NOMO-1 (cell line): Measurements from ENCODE around the gene TGIF2.
"Not testable (repeated sequence)": the region's sequence is repeated elsewhere in the genome, so short reads cannot be mapped to it uniquely, and the experiment has no call there.

Source experiments
- DNase-seq, 2 experiments: peaks; one replicate each; lab custom pipeline; 2025; ENCODE audit not compliant: unreplicated experiment in 2 of 2; lab: John Stamatoyannopoulos, UW

Gene TGIF2

GRCh38 chr20:36546111-36546736, 27.2 kb upstream of the TGIF2 start:
- DNase-seq = no peak

- no peak for DNase-seq
Measured at GRCh38 chr20:36547186-36548005, 26.0 kb upstream of the TGIF2 start.

- DNase-seq = no peak
Measured at GRCh38 chr20:36548006-36548315, 25.4 kb upstream of the TGIF2 start.

GRCh38 chr20:36548704-36549627, 24.4 kb upstream of the TGIF2 start:
- no peak for DNase-seq

GRCh38 chr20:36549628-36549941, 23.8 kb upstream of the TGIF2 start:
- DNase-seq = no peak

GRCh38 chr20:36549942-36550789, 23.2 kb upstream of the TGIF2 start:
- DNase-seq = no peak

GRCh38 chr20:36550790-36551299, 22.6 kb upstream of the TGIF2 start:
- no peak for DNase-seq

GRCh38 chr20:36555248-36555647, 18.1 kb upstream of the TGIF2 start:
- DNase-seq = no peak

- no peak for DNase-seq
Measured at GRCh38 chr20:36562724-36563123, 10.7 kb upstream of the TGIF2 start.

GRCh38 chr20:36563374-36563773, 10.0 kb upstream of the TGIF2 start:
- DNase-seq = no peak

- DNase-seq = not testable (repeated sequence)
Measured at GRCh38 chr20:36564078-36564725, 9.2 kb upstream of the TGIF2 start.

GRCh38 chr20:36564726-36565121, 8.7 kb upstream of the TGIF2 start:
- DNase-seq = not testable (repeated sequence)

- DNase-seq = no peak
Measured at GRCh38 chr20:36565520-36565919, 7.9 kb upstream of the TGIF2 start.

GRCh38 chr20:36569847-36570429, 3.5 kb upstream of the TGIF2 start:
- no peak for DNase-seq

GRCh38 chr20:36571564-36572504, 1.6 kb upstream of the TGIF2 start:
- DNase-seq = no peak

GRCh38 chr20:36572701-36573102, 695 bp upstream of the TGIF2 start:
- peak in 1 of 2 experiments; percentile 19 for DNase-seq

GRCh38 chr20:36573798-36574365, 485 bp downstream of the TGIF2 start:
- peak; percentile 32 to 55 for DNase-seq
